Measurements from ENCODE around the gene TMPRSS7. TPM values are rescaled to one million over a fixed set of nuclear protein-coding genes. Genes with fewer than 3 reads are reported as not detected.

The TMPRSS7 gene
- total RNA-seq: not detected in 2 replicates

GRCh38 chr3:112034436-112034835 lies at the start of gene TMPRSS7:
TMPRSS7 (plus strand) TSS chr3:112034736; CDS start chr3:112034846, 110 bp downstream.

GRCh38 chr3:111998636-111999483 lies 35.7 kb upstream of the TMPRSS7 start, which contains the start of gene TAGLN3:
TAGLN3 (plus strand) TSS chr3:111998922; CDS start chr3:111999423, 501 bp downstream.

GRCh38 chr3:112086076-112086854 lies 51.7 kb downstream of the TMPRSS7 start, which contains the start of gene C3orf52:
C3orf52 (plus strand) TSS chr3:112086389; CDS start chr3:112086408, 19 bp downstream.

Other genes with a start within 250 kb of the TMPRSS7 start
- gene PHLDB2, start 175.5 kb upstream of the TMPRSS7 start, total RNA-seq: 57.5 and 58.2 TPM in 2 replicates
- gene ABHD10, start 55.7 kb upstream of the TMPRSS7 start, total RNA-seq: 37.5 and 39.1 TPM in 2 replicates
- gene TAGLN3, start 35.8 kb upstream of the TMPRSS7 start, total RNA-seq: 0.71 and 0.74 TPM in 2 replicates
- gene C3orf52, start 51.7 kb downstream of the TMPRSS7 start, total RNA-seq: 5.7 and 10.5 TPM in 2 replicates
- not detected in 2 replicates for gene GCSAM, start 98.5 kb downstream of the TMPRSS7 start, total RNA-seq

Measured in smooth muscle cell of bladder (primary cell).